Breast epithelium (tissue), 4 donors: ENCODE data around the gene UBA5. TPM values are rescaled to one million over a fixed set of nuclear protein-coding genes. Genes with fewer than 3 reads are reported as not detected.
"Not testable (repeated sequence)": the region's sequence is repeated elsewhere in the genome, so short reads cannot be mapped to it uniquely, and the experiment has no call there.

Experiments used
- DNase-seq, 2 donors: peaks; one replicate each; pipeline ENCODE4 v3.0.0-alpha.2; 2019; ENCODE audit warnings: low spot score in 2 of 2
- H3K27ac ChIP-seq, 2 donors: fragments of 200-600 bp; sonication (generic) in 1 of 2; one replicate each; pipeline ENCODE4 v1.5.1; 2016 to 2019; ENCODE audit warnings: mild to moderate bottlenecking in 1 of 2
- H3K27me3 ChIP-seq, 2 donors: fragments of 200-600 bp; sonication (generic) in 1 of 2; one replicate each; pipeline versions ENCODE4 v1.5.1 to v1.6.0; 2017 to 2019; ENCODE audit warnings: control low read depth in 1 of 2, mild to moderate bottlenecking in 1 of 2
- H3K36me3 ChIP-seq: fragments of 200-600 bp; one replicate; pipeline ENCODE4 v1.5.1; 2019
- H3K4me1 ChIP-seq, 2 donors: fragments of 200-600 bp; sonication (generic); one replicate each; pipeline ENCODE4 v1.5.1; 2016 to 2019; ENCODE audit warnings: control low read depth in 1 of 2
- H3K4me3 ChIP-seq, 3 donors: fragments of 200-600 bp; sonication (generic); 1 replicate in 2 of 3; 2 replicates in 1 of 3; pipeline ENCODE4 v1.5.1; 2016 to 2019; ENCODE audit warnings: mild to moderate bottlenecking in 3 of 3, moderate library complexity in 2 of 3
- H3K9me3 ChIP-seq, 2 donors: fragments of 200-600 bp; sonication (generic) in 1 of 2; one replicate each; pipeline ENCODE4 v1.5.1; 2016 to 2019; ENCODE audit warnings: control low read depth in 1 of 2
- CTCF ChIP-seq, 3 donors: fragments of 450-650 bp; IDR thresholded peaks; one replicate each; pipeline ENCODE4 v1.5.1; 2016 to 2017; ENCODE audit warnings: antibody characterized with exemption in 3 of 3, mild to moderate bottlenecking in 3 of 3, moderate library complexity in 3 of 3
- POLR2A ChIP-seq: fragments of 450-650 bp; IDR thresholded peaks from one replicate; pipeline ENCODE4 v1.6.1; 2016; ENCODE audit warnings: antibody characterized with exemption, mild to moderate bottlenecking, moderate library complexity
- POLR2AphosphoS5 ChIP-seq, 3 donors: sonication (generic); formaldehyde crosslinking; IDR thresholded peaks; one replicate each; pipeline ENCODE4 v1.6.1; 2017; ENCODE audit warnings: antibody characterized with exemption in 3 of 3
- intact Hi-C: fragments of 100-400 bp; cut with DNase I; formaldehyde crosslinking; loops from one replicate; pipeline ENCODE4 v1.15.1; 2023; ENCODE audit warnings: low total_unique reads
- total RNA-seq, 3 donors: library from RNA; depleted of rRNA; stranded (reverse); fragments of >200 nt; gene quantifications; one replicate each; pipeline ENCODE4 v1.1.0, GENCODE V29; 2016

Gene UBA5
- total RNA-seq, 3 donors from 2014 or later: 34.4 to 40.2 (median 37.7) TPM

DNA sequence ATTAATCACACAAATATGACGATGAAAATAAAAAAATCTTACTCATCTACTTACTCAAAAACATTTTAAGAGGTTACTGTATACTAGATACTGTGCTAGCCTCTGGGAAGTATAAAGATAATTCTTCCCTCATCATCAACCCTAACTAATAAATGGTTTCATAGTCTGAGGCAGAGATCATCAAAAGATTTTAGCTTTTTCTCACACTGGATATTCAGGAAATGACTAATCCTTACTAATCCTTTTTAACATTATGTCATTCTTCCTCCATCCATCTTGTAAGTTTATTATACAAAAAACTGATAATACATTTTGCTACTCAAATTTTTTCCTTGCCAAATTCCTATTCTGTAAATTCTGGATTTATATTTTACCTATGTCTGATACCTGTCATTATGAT lies 30.2 kb upstream of the UBA5 start:
- Histone ChIP-seq H3K36me3 (no peaks in the 10 kb centered on the region), H3K4me3 (no peak overlapping the region), H3K4me1 (no peaks in the 10 kb centered on the region), H3K27ac (no peak overlapping the region), H3K27me3 (no peaks in the 10 kb centered on the region), H3K9me3 (no peaks in the 10 kb centered on the region)
- no peak for DNase-seq
- intact Hi-C loops: no loop called here
- TF ChIP-seq POLR2AphosphoS5 (IDR thresholded peaks at IDR 0.05): no peak
- no peak for TF ChIP-seq CTCF (IDR thresholded peaks at IDR 0.05)
- no peak for TF ChIP-seq POLR2A

DNA sequence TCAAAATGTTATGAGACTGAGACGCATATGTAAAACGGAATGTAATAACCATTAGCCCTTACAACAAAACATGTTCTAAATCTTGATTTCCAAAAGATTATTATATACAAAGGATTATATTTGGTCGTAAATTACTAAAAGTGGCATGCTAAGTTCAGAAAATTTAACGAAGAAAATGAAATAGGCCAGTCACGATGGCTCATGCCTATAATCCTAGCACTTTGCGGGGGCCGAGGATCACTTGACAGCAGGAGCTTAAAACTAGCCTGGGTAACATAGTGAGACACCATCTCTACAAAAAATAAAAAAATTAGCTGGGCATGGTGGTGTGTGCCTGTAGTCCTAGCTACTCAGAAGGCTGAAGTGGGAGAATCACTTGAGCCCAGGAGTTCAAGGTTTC lies 29.5 kb upstream of the UBA5 start:
- TF ChIP-seq POLR2A: no peak
- TF ChIP-seq POLR2AphosphoS5 (IDR thresholded peaks at IDR 0.05): no peak
- TF ChIP-seq CTCF (IDR thresholded peaks at IDR 0.05): no peak

GRCh38 chr3:132635052-132635451 lies 25.1 kb upstream of the UBA5 start:
- Histone ChIP-seq H3K4me1 (no peaks in the 10 kb centered on the region), H3K36me3 (no peaks in the 10 kb centered on the region), H3K4me3 (no peak overlapping the region), H3K9me3 (no peaks in the 10 kb centered on the region), H3K27ac (no peak overlapping the region), H3K27me3 (no peaks in the 10 kb centered on the region)
- no peak for DNase-seq
- TF ChIP-seq CTCF (IDR thresholded peaks at IDR 0.05) (no peak), POLR2AphosphoS5 (IDR thresholded peaks at IDR 0.05) (no peak), POLR2A (no peak)
- intact Hi-C loops: no loop called here

More for the DNA sequence above, 29.5 kb upstream of the UBA5 start:
- H3K27me3 ChIP-seq: no peaks in the 10 kb centered on the region
- no peak overlapping the region for H3K4me3 ChIP-seq
- DNase-seq: no peak
- no peaks in the 10 kb centered on the region for H3K4me1 ChIP-seq
- no peaks in the 10 kb centered on the region for H3K9me3 ChIP-seq
- H3K36me3 ChIP-seq: no peaks in the 10 kb centered on the region
- no peak overlapping the region for H3K27ac ChIP-seq
- intact Hi-C loops: no loop called here

- Histone ChIP-seq H3K27me3 (no peaks in the 10 kb centered on the region), H3K4me3 (no peak overlapping the region), H3K9me3 (no peaks in the 10 kb centered on the region), H3K36me3 (no peaks in the 10 kb centered on the region), H3K4me1 (no peaks in the 10 kb centered on the region), H3K27ac (no peak overlapping the region)
- intact Hi-C loops: no loop called here
- TF ChIP-seq POLR2A (no peak), POLR2AphosphoS5 (IDR thresholded peaks at IDR 0.05) (no peak), CTCF (IDR thresholded peaks at IDR 0.05) (no peak)
- no peak for DNase-seq
These were observed 22.5 kb upstream of the UBA5 start for GRCh38 chr3:132637590-132637989.

GRCh38 chr3:132638706-132639105 lies 21.4 kb upstream of the UBA5 start:
- Histone ChIP-seq H3K36me3 (no peaks in the 10 kb centered on the region), H3K27me3 (no peaks in the 10 kb centered on the region), H3K4me3 (no peak overlapping the region), H3K4me1 (no peaks in the 10 kb centered on the region), H3K27ac (no peak overlapping the region), H3K9me3 (no peaks in the 10 kb centered on the region)
- intact Hi-C loops: no loop called here
- no peak for DNase-seq
- TF ChIP-seq POLR2AphosphoS5 (IDR thresholded peaks at IDR 0.05) (no peak), POLR2A (no peak)

- H3K4me1 ChIP-seq, intact Hi-C loops, H3K4me3 ChIP-seq, H3K36me3 ChIP-seq, H3K9me3 ChIP-seq, H3K27me3 ChIP-seq, H3K27ac ChIP-seq, DNase-seq: not testable (repeated sequence)
These were observed 18.7 kb upstream of the UBA5 start for GRCh38 chr3:132641427-132641826.
